GM19240 (cell line): Measurements from ENCODE around the gene SOX4.

Experiments
- DNase-seq: peaks from one replicate; pipeline ENCODE4 v3.0.0; 2011; ENCODE audit warnings: low spot score; ENCODE audit not compliant: insufficient read length

Gene SOX4

GRCh38 chr6:21593927-21594415 lies 420 bp downstream of the SOX4 start:
- no peak for DNase-seq

- DNase-seq = no peak
Observed at GRCh38 chr6:21594416-21595281, 1.1 kb downstream of the SOX4 start.

- DNase-seq = no peak
Observed at GRCh38 chr6:21595285-21596144, 2.0 kb downstream of the SOX4 start.

GRCh38 chr6:21596145-21596948 lies 2.8 kb downstream of the SOX4 start:
- peak; percentile 27 for DNase-seq

GRCh38 chr6:21596949-21597682 lies 3.6 kb downstream of the SOX4 start:
- no peak for DNase-seq

GRCh38 chr6:21597801-21598673 lies 4.5 kb downstream of the SOX4 start:
- no peak for DNase-seq

GRCh38 chr6:21598674-21599023 lies 5.1 kb downstream of the SOX4 start:
- no peak for DNase-seq

- no peak for DNase-seq
Observed at GRCh38 chr6:21599051-21599696, 5.6 kb downstream of the SOX4 start.

- no peak for DNase-seq
Observed at GRCh38 chr6:21601339-21601923, 7.9 kb downstream of the SOX4 start.

GRCh38 chr6:21601932-21602390 lies 8.4 kb downstream of the SOX4 start:
- no peak for DNase-seq

- DNase-seq = no peak
Observed at GRCh38 chr6:21603082-21603952, 9.8 kb downstream of the SOX4 start.

GRCh38 chr6:21604081-21604480 lies 10.5 kb downstream of the SOX4 start:
- no peak for DNase-seq

- DNase-seq = no peak
Observed at GRCh38 chr6:21605166-21605565, 11.6 kb downstream of the SOX4 start.

GRCh38 chr6:21608601-21609000 lies 15.1 kb downstream of the SOX4 start:
- no peak for DNase-seq

- no peak for DNase-seq
Observed at GRCh38 chr6:21609881-21610329, 16.4 kb downstream of the SOX4 start.

- DNase-seq = no peak
Observed at GRCh38 chr6:21610341-21610740, 16.8 kb downstream of the SOX4 start.

GRCh38 chr6:21611485-21611884 lies 17.9 kb downstream of the SOX4 start:
- no peak for DNase-seq
